Daoy (cell line): ENCODE measurements around the gene TPRN. TPM values are rescaled to one million over a fixed set of nuclear protein-coding genes. Genes with fewer than 3 reads are reported as not detected.
"Not testable (repeated sequence)": the region's sequence is repeated elsewhere in the genome, so short reads cannot be mapped to it uniquely, and the experiment has no call there.

Source experiments
- DNase-seq: peaks from one replicate; pipeline ENCODE4 v3.0.0-alpha.2; 2015; ENCODE audit warnings: low read depth
- total RNA-seq: library from RNA; depleted of rRNA; stranded (reverse); fragments of >200 nt; shearing (Covaris generic); gene quantifications from 2 replicates; pipeline ENCODE4 v1.2.3, GENCODE V29; 2014; rRNA removed

Gene TPRN, protein sequence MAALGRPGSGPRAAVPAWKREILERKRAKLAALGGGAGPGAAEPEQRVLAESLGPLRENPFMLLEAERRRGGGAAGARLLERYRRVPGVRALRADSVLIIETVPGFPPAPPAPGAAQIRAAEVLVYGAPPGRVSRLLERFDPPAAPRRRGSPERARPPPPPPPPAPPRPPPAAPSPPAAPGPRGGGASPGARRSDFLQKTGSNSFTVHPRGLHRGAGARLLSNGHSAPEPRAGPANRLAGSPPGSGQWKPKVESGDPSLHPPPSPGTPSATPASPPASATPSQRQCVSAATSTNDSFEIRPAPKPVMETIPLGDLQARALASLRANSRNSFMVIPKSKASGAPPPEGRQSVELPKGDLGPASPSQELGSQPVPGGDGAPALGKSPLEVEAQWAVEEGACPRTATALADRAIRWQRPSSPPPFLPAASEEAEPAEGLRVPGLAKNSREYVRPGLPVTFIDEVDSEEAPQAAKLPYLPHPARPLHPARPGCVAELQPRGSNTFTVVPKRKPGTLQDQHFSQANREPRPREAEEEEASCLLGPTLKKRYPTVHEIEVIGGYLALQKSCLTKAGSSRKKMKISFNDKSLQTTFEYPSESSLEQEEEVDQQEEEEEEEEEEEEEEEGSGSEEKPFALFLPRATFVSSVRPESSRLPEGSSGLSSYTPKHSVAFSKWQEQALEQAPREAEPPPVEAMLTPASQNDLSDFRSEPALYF
- 11.7 and 12.8 TPM in 2 replicates for total RNA-seq

DNA sequence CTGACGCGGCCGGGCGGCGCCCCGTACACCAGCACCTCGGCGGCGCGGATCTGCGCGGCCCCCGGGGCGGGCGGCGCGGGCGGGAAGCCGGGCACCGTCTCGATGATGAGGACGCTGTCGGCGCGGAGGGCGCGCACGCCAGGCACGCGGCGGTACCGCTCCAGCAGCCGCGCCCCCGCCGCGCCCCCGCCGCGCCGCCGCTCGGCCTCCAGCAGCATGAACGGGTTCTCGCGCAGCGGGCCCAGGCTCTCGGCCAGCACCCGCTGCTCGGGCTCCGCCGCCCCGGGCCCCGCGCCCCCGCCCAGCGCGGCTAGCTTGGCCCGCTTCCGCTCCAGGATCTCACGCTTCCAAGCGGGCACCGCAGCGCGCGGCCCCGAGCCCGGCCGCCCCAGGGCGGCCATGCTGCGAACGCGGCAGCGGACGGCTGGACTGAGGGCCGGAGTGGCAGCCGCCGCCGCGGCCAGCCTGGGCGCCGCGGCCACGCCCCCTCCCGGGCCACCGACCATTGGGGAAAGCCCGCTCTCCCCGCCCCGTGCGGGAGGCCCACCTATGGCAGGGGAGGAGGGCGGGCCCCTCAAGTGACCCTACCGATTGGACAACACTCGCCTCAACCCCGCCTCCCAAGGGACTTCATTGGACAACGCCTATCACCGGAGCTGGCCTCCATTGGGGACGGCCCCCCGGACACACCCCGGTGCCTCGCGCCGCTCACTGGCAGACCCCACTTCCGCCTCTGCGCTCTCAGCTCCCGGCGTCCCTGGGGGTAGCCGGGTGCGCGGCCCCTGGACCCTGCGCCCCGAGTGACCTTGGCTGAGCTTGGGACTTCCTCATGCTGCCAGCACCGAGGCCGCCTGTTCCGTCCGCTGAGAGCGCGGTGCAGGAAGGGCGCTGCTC, at the start of gene TPRN:
TPRN (minus strand) TSS at position 431 of the 894 bp plus-strand sequence; CDS start at position 401, 30 bp downstream.
- DNase-seq: peak; percentile 100

DNA sequence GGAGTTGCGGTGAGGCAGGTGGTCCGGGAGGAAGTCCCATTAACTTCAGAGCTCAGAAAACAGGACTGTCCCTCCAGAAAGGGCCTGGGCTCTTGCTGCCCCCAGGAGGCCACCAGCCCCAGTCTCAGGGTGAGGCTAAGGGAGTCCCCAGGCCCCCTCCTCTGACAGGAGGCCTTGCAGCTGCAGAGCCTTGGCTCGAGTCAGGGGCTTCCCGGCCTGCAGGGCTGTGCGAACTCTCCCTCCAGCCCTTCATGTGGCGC, 47.3 kb upstream of the TPRN start:
- no peak for DNase-seq

DNA sequence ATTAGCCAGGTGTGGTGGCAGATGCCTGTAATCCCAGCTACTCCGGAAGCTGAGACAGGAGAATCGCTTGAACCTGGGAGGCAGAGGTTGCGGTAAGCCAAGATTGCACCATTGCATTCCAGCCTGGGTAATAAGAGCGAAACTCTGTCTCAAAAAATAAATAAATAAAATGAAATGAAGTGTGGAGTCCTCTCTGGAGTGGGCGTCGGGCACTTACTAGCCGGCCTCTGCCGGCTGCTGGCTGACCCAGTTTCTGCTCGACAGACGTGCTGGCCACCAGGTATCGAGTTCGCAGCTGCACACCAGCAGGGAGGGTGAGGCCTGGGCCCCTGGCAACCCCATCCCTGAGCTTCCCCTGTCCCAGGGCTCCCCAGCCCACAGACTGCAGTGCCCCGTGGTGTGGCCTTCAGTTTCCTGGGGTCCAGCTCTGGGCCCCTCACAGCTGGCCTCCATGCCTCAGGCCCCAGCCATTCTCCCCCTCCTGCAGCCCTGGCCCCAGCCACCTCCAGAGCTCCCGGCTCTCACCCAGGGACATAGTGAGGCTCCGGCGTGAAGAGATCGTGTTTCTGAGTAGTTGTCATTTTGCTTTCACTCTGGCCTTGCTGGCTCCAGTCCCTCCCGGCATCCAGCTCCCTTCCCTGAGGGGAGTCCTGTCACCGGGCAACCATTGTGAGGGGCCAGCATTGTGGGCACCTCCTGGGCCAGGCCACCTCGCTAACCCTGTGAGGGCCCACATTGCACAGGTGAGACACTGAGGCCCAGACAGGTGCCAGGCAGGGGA, 46.8 kb upstream of the TPRN start:
- peak; percentile 74 for DNase-seq

DNA sequence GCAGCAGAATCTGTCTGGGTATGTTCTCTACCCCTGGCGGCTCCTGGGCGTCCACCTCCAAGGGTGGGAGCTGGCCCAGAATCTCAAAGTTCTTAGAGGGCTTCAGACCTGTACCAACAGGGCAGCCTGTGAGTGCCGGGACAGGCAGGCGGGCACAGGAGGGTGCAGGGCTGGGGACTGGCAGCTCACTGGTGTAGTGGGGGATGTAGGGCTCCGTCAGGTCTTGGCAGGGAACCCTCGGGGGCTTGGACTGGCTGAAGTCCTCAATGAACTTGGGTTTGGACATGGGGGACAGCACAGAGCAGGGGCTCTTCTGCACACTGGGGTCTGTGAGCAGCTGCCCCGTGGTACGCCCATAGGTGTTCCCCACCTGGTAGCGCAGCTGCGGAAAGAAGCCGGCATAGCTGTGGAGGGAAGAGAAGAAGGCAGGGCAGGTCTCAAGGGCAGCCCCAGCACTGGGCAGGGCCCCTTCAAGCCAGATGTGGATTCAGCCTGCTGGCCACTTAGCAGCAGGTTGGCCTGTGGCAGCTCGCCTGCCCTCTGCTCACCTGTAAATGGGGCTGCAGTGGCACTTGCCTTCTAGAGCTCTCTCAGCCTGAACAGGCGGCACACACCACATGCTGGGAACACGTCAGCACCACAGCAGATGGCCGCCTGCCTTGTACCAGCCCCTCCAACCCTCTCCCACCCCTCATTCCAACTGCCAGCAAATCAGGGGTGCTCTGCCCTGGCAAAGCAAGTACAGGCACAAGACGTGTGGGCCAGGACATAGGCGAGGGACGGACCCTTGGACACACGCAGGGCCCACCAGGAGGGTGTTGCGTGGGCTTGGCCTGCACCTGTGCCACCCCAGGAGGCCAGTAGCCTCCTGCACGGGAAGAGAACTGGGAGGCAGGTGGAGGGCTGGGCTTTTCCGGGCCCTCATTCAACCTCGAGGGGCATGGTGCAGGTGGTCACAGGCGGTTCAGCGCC, 45.2 kb upstream of the TPRN start:
- no peak for DNase-seq

DNA sequence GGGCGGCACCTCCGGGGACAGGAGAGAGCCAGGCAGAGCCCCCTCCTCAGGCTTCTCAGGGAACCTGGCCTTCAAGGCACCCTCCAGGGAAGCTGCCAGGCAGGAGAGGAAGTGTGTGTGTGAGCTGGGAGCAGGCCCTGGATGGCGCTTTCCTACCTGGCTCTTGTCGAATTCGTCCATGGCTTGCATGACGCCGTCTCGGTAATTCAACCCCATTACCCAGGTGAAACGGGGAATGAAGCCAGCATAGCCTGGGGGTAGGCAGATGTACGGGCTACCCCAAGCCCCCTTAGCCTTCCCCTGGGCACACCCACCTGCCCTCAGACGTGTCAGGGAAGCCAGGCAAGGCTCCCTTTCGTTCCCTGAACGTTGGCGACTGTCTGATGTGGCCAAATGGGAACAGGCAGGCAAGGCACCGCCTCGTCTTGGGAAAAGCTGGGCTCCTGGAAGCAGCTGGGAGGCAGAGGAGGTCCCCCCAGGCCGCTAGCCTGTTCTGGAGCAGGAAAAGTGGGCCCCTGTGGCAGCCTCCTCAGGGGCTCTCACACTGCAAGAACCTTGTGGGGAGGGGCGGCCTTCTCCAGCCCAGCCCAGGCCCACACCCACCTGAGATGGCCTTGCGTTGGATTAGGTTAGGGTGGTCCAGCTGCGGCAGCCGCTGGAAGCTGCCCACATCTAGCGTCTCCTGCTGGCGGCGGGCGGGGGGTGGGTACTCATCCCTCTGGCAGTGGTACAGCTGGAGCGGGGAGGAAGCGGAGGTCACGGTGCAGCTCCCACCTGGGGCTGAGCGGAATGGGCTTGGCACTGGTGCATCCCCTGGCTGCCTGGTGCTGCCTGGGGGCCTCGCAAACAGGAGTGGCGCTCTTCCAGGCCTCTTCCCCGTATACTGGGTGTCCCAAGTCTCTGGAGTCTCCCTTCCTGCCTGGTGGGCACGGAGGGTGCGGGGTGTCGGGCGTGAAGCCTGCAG, 44.2 kb upstream of the TPRN start:
- no peak for DNase-seq

DNA sequence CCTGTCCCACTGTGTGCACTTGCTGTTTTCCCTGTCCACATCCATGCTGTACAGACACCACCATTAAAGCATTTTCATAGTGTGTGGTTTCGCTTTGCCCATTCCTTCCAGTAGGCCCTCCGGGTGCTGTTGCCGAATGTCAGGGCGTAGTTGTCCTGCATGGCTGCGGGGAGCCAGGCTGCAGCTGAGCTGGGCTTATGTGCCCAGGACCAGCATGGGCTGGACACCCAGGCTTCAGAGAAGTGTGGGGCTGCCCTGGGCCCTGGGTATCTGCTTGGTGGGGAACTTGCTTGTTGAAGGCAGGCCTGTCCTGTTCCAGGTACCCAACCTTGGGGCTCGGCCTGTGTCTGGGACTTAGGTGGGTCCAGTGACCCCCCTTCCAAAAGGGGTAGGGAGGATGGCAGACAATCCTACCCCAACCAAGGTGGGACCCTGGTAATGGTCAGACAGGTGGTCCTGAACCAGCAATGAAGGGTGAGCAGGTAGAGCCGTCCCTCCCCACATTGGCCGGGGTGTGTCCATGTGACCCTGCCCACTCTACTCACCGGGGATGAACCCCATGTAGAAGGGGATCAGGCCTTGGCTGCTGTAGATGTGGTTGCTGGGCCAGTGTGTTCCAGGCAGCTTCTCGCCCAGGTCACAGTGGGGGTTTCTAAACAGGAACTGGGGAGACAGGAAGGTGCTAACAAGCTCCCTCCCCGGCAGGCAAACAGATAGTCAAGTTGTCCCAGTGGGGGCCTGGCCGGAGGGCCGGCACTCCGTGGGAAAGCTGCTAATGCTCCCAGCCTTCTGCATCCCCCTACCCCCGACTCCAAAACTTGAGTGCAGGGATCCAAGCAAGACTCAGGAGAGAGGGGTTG, 43.3 kb upstream of the TPRN start:
- DNase-seq: no peak

DNA sequence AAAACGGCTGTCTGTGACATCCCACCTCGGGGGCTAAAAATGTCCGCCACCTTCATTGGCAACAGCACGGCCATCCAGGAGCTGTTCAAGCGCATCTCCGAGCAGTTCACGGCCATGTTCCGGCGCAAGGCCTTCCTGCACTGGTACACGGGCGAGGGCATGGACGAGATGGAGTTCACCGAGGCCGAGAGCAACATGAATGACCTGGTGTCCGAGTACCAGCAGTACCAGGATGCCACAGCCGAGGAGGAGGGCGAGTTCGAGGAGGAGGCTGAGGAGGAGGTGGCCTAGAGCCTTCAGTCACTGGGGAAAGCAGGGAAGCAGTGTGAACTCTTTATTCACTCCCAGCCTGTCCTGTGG, 42.7 kb upstream of the TPRN start:
- not testable (repeated sequence) for DNase-seq

DNA sequence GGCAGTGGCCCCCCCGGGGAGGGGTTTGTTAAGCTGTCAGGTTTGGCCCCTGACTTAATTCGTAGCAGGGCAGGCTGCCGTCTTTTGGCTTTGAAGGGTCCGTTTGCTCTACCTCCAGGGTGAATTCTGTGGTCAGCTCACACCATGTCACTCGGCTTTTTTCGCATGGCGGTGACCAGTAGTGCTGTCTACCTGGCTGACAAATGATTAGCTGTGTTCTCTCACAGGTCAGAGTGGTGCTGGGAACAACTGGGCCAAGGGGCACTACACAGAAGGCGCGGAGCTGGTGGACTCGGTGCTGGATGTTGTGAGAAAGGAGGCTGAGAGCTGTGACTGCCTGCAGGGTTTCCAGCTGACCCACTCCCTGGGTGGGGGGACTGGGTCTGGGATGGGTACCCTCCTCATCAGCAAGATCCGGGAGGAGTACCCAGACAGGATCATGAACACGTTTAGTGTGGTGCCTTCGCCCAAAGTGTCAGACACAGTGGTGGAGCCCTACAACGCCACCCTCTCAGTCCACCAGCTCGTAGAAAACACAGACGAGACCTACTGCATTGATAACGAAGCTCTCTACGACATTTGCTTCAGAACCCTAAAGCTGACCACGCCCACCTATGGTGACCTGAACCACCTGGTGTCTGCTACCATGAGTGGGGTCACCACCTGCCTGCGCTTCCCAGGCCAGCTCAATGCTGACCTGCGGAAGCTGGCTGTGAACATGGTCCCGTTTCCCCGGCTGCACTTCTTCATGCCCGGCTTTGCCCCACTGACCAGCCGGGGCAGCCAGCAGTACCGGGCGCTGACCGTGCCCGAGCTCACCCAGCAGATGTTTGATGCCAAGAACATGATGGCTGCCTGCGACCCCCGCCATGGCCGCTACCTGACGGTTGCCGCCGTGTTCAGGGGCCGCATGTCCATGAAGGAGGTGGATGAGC, 42.0 kb upstream of the TPRN start:
- DNase-seq: no peak

DNA sequence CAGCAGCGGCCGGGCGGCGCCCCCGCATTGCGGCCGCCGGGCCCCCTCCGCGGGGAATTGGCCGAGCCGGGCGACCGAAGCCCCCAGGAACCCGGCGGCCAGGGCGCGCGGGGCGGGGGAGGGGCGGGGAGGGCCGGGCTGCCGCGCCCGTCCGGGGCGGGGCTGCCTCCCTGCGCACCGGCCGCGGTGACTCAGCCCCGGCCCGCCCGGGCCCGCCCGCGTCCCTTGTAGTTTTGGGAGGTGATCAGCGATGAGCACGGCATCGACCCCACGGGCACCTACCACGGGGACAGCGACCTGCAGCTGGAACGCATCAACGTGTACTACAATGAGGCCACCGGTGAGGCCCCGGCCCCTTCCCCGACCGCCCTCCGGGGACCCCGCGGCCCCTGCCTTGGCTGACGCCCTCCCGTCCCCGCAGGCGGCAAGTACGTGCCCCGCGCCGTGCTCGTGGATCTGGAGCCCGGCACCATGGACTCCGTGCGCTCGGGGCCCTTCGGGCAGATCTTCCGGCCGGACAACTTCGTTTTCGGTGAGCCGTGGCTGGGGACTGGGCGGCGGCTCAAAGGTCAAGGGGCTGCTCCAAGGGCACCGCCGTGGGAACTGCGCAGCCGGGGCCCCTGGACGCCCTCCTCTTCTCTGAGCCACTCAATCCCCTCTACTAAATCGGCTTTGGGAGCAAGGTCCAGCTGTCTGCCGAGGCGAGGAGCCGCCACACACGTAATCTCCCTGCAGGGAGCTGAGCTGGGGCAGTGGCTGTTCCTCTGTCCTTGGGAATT, 41.1 kb upstream of the TPRN start:
- peak; percentile 78 for DNase-seq

DNA sequence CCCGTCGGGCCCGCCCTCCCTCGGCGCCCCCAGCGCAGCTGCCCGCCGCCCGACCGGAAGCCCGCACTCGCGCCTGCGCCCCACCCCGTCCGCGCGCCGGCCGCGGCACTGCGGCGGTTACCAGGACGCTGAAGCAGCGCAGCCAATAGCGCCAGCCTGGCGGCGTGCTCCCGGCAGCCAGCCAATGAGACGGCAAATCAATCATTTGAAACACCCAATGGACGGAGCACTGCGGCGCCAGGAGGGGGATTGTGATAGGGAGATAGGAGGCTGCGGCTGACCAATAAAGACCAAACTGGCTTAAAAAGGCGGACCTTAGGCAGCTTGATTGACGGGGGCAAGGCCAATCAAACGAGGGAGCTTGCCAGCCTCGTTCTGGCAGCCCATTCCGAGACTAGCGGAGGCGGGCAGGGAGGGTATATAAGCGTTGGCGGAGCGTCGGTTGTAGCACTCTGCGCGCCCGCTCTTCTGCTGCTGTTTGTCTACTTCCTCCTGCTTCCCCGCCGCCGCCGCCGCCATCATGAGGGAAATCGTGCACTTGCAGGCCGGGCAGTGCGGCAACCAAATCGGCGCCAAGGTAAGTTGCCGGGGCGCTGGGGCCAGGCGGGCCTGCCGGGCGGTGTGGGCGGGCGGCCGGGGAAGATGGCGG, 40.4 kb upstream of the TPRN start, which contains the start of gene TUBB4B:
TUBB4B (plus strand) TSS at position 447 of the 649 bp plus-strand sequence; CDS start at position 521, 74 bp downstream.
- peak; percentile 100 for DNase-seq

DNA sequence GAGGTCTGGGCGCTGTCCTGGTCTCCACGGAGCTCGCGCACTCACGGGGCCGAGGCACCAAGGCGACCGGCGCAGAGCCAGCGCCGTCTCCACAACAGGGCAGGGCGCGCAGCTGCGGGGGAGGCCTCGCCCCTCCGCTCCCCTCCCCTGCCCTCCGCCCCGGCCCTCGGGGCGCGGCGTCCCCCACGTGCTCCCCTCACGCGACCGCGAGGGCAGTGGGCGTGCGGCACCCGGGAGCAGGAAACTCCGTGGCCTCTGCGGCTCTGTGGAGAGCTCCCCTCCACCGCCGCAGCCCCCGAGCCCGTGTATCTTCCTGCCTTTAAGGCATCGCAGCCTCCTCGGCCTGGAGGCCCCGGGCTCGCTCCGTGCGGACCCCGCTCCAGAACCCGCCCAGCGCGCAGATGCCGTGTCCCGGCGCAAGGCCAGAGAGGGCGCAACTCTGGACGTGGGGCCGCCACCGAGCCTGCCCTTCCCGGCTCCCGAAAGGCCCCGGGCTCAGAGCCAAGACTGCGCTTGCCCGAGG, 39.8 kb upstream of the TPRN start:
- peak; percentile 86 for DNase-seq

DNA sequence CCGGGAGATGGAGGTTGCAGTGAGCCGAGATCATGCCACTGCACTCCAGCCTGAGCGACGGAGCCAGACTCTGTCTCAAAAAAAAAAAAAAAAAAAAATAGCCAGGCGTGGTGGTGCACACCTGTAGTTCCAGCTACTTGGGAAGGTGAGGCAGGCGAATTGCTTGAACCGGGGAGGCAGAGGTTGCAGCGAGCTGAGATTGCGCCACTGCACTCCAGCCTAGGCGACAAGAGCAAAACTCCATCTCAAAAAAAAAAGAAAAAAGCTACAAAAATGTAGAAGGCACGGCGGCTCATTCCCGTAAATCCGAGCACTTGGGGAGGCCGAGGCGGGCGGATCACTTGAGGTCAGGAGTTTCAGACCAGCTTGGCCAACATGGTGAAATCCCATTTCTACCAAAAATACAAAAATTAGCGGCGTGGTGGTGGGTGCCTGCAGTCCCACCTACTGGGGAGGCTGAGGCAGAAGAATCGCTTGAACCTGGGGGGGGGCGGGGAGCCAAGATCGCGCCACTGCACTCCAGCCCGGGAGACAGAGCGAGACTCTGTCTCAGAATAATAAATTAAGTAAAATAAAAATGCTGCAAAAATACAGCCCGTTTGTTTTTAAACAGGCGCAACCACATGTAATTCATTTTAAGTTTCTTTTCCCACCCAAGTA, 39.1 kb upstream of the TPRN start:
- not testable (repeated sequence) for DNase-seq

DNA sequence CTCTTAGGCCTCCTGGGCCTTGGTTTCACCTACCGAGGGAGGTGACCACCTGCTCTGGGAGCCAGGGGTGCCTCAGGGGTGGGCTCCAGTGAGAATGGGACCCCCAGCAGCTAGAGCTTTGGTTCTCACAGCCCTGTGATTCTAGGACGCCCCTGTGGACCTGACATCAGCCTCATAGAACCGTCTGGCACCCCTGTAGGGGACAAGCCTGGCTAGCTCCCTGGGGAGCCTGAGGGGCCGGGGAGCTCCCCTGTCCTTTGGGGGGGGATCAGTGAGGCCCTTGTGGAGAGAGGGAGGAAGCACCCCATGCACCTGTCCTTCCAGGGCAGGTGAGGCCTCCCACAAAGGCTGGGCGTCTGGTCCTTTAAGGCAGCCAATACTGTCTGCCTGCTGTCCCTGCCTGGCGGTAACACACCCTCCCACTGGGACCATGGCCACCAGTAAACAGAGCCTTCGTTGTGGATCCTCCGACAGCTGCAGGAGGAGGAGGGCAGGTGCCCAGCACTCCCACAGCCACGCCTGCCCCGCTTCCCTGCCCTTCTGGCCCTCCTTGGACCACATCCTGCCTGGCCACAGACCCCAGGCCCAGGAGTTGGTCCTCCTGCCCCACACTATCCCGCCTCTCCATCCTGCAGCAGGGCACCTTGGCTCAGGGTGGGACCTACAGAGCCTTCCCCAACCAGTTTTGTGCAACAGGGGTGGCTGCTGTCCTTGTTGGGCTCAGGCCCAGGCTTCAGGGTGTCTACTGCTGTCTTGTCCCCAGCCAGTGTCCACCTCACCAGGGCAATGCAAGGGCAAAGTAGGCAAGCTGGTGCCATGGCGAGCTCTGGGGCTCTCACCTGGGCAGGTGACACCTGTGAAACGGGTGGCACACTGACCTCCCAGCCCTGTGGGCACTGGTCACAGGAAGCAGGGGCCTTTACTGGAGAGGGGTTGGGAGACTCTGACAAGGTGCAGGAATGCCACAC, 37.5 kb upstream of the TPRN start:
- DNase-seq: no peak
